Stimulated activated CD4-positive, alpha-beta T cell treated with anti-CD3 and anti-CD28 coated beads, Interleukin-12 subunit alpha, Interleukin-12 subunit beta, amount 100 ng/mL, for 48 hours (primary cell): ENCODE measurements around the gene PAX2.
A peak's percentile ranks its signal among the peaks of the same experiment; 100 is the strongest.
"Not testable (repeated sequence)": the region's sequence is repeated elsewhere in the genome, so short reads cannot be mapped to it uniquely, and the experiment has no call there.

ENCODE experiments used
- DNase-seq, 3 donors: peaks; one replicate each; pipeline ENCODE4 v3.0.0-alpha.2; 2020; ENCODE audit warnings: low read depth in 2 of 3, low spot score in 1 of 3

The PAX2 gene

GRCh38 chr10:100744987-100745881 lies at the start of gene PAX2:
PAX2 (plus strand) TSS chr10:100745582; CDS start chr10:100746261, 679 bp downstream.
- DNase-seq: no peak

- DNase-seq: no peak
These were observed 48.9 kb upstream of the PAX2 start for GRCh38 chr10:100696477-100696901.

- DNase-seq: peak in 2 of 3 donors; percentile 12 to 14
These were observed 48.3 kb upstream of the PAX2 start for GRCh38 chr10:100697070-100697469.

- no peak for DNase-seq
These were observed 47.8 kb upstream of the PAX2 start for GRCh38 chr10:100697631-100698030.

GRCh38 chr10:100701704-100702103 lies 43.7 kb upstream of the PAX2 start:
- DNase-seq: not testable (repeated sequence)

- DNase-seq: no peak
These were observed 40.2 kb upstream of the PAX2 start for GRCh38 chr10:100705139-100705538.

GRCh38 chr10:100707261-100707848 lies 38.0 kb upstream of the PAX2 start:
- no peak for DNase-seq

- no peak for DNase-seq
These were observed 36.0 kb upstream of the PAX2 start for GRCh38 chr10:100709146-100710082.

GRCh38 chr10:100710151-100710871 lies 35.1 kb upstream of the PAX2 start:
- no peak for DNase-seq

- DNase-seq: no peak
These were observed 32.1 kb upstream of the PAX2 start for GRCh38 chr10:100713049-100713858.

GRCh38 chr10:100713859-100714565 lies 31.4 kb upstream of the PAX2 start:
- DNase-seq: no peak

- no peak for DNase-seq
These were observed 30.8 kb upstream of the PAX2 start for GRCh38 chr10:100714566-100714950.

GRCh38 chr10:100715101-100715444 lies 30.3 kb upstream of the PAX2 start:
- no peak for DNase-seq

GRCh38 chr10:100715445-100716385 lies 29.7 kb upstream of the PAX2 start:
- DNase-seq: no peak

GRCh38 chr10:100717166-100717565 lies 28.2 kb upstream of the PAX2 start:
- no peak for DNase-seq

- no peak for DNase-seq
These were observed 27.1 kb upstream of the PAX2 start for GRCh38 chr10:100718197-100718742.

- no peak for DNase-seq
These were observed 22.2 kb upstream of the PAX2 start for GRCh38 chr10:100723180-100723579.
